Measurements from ENCODE around the gene TRIM36.

Gene TRIM36

GRCh38 chr5:115168829-115169486, 750 bp downstream of the TRIM36 start:
- DNase-seq (ENCODE audit: low spot score), result peak; percentile 37

GRCh38 chr5:115166744-115167393, 2.8 kb downstream of the TRIM36 start:
- DNase-seq (ENCODE audit: low spot score), result no peak

GRCh38 chr5:115165790-115166189, 3.9 kb downstream of the TRIM36 start:
- DNase-seq (ENCODE audit: low spot score), result no peak

GRCh38 chr5:115160975-115161475, 8.7 kb downstream of the TRIM36 start:
- DNase-seq (ENCODE audit: low spot score), result no peak

- DNase-seq (ENCODE audit: low spot score), result no peak
These were observed 18.4 kb downstream of the TRIM36 start for GRCh38 chr5:115151208-115151805.

GRCh38 chr5:115150512-115150911, 19.2 kb downstream of the TRIM36 start:
- DNase-seq (ENCODE audit: low spot score), result peak; percentile 12

GRCh38 chr5:115147052-115147451, 22.7 kb downstream of the TRIM36 start:
- no peak for DNase-seq (ENCODE audit: low spot score)

GRCh38 chr5:115136294-115136693, 33.4 kb downstream of the TRIM36 start:
- no peak for DNase-seq (ENCODE audit: low spot score)

GRCh38 chr5:115132465-115132864, 37.2 kb downstream of the TRIM36 start:
- no peak for DNase-seq (ENCODE audit: low spot score)

- no peak for DNase-seq (ENCODE audit: low spot score)
These were observed 43.4 kb downstream of the TRIM36 start for GRCh38 chr5:115126303-115126702.

- DNase-seq (ENCODE audit: low spot score), result no peak
These were observed 45.0 kb downstream of the TRIM36 start for GRCh38 chr5:115124741-115125140.

- no peak for DNase-seq (ENCODE audit: low spot score)
These were observed 53.7 kb downstream of the TRIM36 start for GRCh38 chr5:115116001-115116400.

- DNase-seq (ENCODE audit: low spot score), result no peak
These were observed 59.9 kb downstream of the TRIM36 start for GRCh38 chr5:115109840-115110239.

GRCh38 chr5:115109356-115109755, 60.4 kb downstream of the TRIM36 start:
- no peak for DNase-seq (ENCODE audit: low spot score)

GRCh38 chr5:115100319-115100955, 69.3 kb downstream of the TRIM36 start:
- DNase-seq (ENCODE audit: low spot score), result no peak

- DNase-seq (ENCODE audit: low spot score), result peak; percentile 49
These were observed 71.5 kb downstream of the TRIM36 start for GRCh38 chr5:115098041-115098702.

- no peak for DNase-seq (ENCODE audit: low spot score)
These were observed 72.5 kb downstream of the TRIM36 start for GRCh38 chr5:115097236-115097635.

- DNase-seq (ENCODE audit: low spot score), result peak; percentile 7
These were observed 73.5 kb downstream of the TRIM36 start for GRCh38 chr5:115096034-115096769.

- DNase-seq (ENCODE audit: low spot score), result no peak
These were observed 81.8 kb downstream of the TRIM36 start for GRCh38 chr5:115087951-115088350.

GRCh38 chr5:115086473-115086872, 83.2 kb downstream of the TRIM36 start:
- no peak for DNase-seq (ENCODE audit: low spot score)

- no peak for DNase-seq (ENCODE audit: low spot score)
These were observed 85.4 kb downstream of the TRIM36 start for GRCh38 chr5:115084246-115084793.
